OCI-LY7 (cell line): ENCODE data around the gene HOXC6. TPM values are rescaled to one million over a fixed set of nuclear protein-coding genes. Genes with fewer than 3 reads are reported as not detected.

Experiments
- BruUV-seq: library from RNA; stranded (reverse); fragments of 400-500 nt; replicated peaks from 2 replicates; lab custom pipeline; 2021; lab: Mats Ljungman, UMichigan
- CTCF ChIA-PET: fragments of 300-600 bp; sonication (Branson Sonifier 250); formaldehyde crosslinking; loops from one replicate; lab custom pipeline; 2022; ENCODE audit warnings: antibody characterized with exemption; ENCODE audit not compliant: unreplicated experiment; lab: Charles Lee
- POLR2A ChIA-PET: fragments of 300-600 bp; sonication (Branson Sonifier 250); formaldehyde crosslinking; loops from one replicate; lab custom pipeline; 2022; ENCODE audit warnings: antibody characterized with exemption; lab: Charles Lee
- DNase-seq: peaks from one replicate; pipeline ENCODE4 v3.0.0-alpha.2; 2015; ENCODE audit warnings: low spot score
- H2AFZ ChIP-seq: fragments of 200-600 bp; sonication (generic), shearing (Covaris generic); 2 replicates; pipeline ENCODE4 v1.6.1; 2014; ENCODE audit warnings: mild to moderate bottlenecking, antibody characterized with exemption, low read length, moderate library complexity
- H3K27ac ChIP-seq: fragments of 200-600 bp; sonication (generic); 2 replicates; pipeline ENCODE4 v1.5.1; 2014; ENCODE audit warnings: mixed run types, low read depth, mild to moderate bottlenecking, moderate library complexity, low read length, inconsistent platforms; ENCODE audit not compliant: poor library complexity, severe bottlenecking
- H3K36me3 ChIP-seq: fragments of 200-600 bp; sonication (generic); 2 replicates; pipeline ENCODE4 v1.6.1; 2014; ENCODE audit warnings: mild to moderate bottlenecking, antibody characterized with exemption, low read length, moderate library complexity, mixed read lengths; ENCODE audit not compliant: insufficient read depth
- H3K4me1 ChIP-seq: fragments of 200-600 bp; sonication (generic); 2 replicates; pipeline ENCODE4 v1.5.1; 2014; ENCODE audit warnings: mild to moderate bottlenecking, low read length; ENCODE audit not compliant: insufficient read depth, poor library complexity, severe bottlenecking
- H3K4me2 ChIP-seq: fragments of 200-600 bp; sonication (generic); 2 replicates; pipeline ENCODE4 v1.6.1; 2014; ENCODE audit warnings: mild to moderate bottlenecking, low read length
- H3K4me3 ChIP-seq: fragments of 200-600 bp; sonication (generic); 2 replicates; pipeline ENCODE4 v1.5.1; 2014; ENCODE audit warnings: mild to moderate bottlenecking, low read depth, low read length; ENCODE audit not compliant: poor library complexity, severe bottlenecking
- H3K79me2 ChIP-seq: fragments of 200-600 bp; sonication (generic); 2 replicates; pipeline ENCODE4 v1.6.1; 2016; ENCODE audit warnings: low read depth, mild to moderate bottlenecking, low read length, moderate library complexity, mixed read lengths; ENCODE audit not compliant: insufficient read depth
- H3K9me2 ChIP-seq: fragments of 200-600 bp; sonication (generic); 2 replicates; pipeline ENCODE4 v1.6.1; 2016; ENCODE audit warnings: mild to moderate bottlenecking, low read length, mixed read lengths; ENCODE audit not compliant: insufficient read depth
- H3K9me3 ChIP-seq: fragments of 200-600 bp; sonication (generic); 2 replicates; pipeline ENCODE4 v1.6.1; 2014; ENCODE audit warnings: mild to moderate bottlenecking, mixed run types, low read length, mixed read lengths
- H4K20me1 ChIP-seq: fragments of 200-600 bp; sonication (generic); 2 replicates; pipeline ENCODE4 v1.6.1; 2014; ENCODE audit warnings: mild to moderate bottlenecking, antibody characterized with exemption, low read length, moderate library complexity, mixed read lengths; ENCODE audit not compliant: insufficient read depth
- CTCF ChIP-seq: fragments of 200-600 bp; sonication (generic); conservative IDR thresholded peaks from 2 replicates; pipeline ENCODE4 v1.5.1; 2014; ENCODE audit warnings: mild to moderate bottlenecking, antibody characterized with exemption, low read length, moderate library complexity, mixed read lengths
- EZH2phosphoT487 ChIP-seq: fragments of 200-600 bp; sonication (generic); IDR thresholded peaks from 2 replicates; pipeline ENCODE4 v1.6.1; 2018; ENCODE audit warnings: low read depth, borderline replicate concordance, mild to moderate bottlenecking, mixed run types, antibody characterized with exemption, low read length, moderate library complexity, mixed read lengths
- intact Hi-C: fragments of 100-400 bp; cut with micrococcal nuclease; formaldehyde crosslinking; loops from one replicate; pipeline ENCODE4 v1.10.0; 2022; ENCODE audit not compliant: unreplicated experiment
- total RNA-seq, 2 experiments: library from RNA; depleted of rRNA in 1 of 2; stranded (reverse); fragments of >200 nt in 1 of 2; shearing (Covaris generic) in 1 of 2; gene quantifications; 2 replicates each; pipeline ENCODE4 v1.2.3, GENCODE V29; 2014 to 2022

Gene HOXC6
- total RNA-seq, 2 experiments from 2014 or later: 0.92 to 2.7 TPM

DNA sequence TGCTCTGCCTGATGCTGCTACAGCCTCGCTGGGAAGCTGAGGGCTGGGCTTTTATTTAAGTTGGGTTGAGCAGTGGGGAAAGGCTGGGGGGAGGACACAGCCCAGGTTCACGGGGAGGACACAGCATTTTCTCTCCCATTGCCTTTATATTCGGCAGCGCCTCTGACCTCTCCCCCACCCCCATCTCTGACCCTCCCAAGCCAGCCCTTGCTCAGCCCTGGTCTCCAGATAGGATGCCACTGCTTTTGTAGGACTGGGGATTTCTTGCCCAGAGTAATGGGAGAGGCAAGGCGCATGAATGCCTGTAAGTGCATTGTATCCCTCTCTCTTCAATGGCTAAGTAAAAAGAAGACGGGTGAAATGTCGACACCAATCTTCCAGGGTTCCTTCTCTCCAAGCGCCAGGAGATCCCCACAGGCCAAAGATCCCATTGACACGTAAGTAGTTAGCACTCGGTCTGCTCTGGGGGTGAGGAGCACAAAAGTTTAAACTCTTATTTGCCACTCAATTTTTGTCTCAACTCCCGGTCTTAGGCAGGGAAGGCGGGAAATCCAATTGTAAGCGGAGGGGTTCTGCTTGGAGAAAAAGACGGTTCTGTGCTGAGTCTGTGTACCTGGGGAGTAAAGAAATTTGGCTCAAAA, 30.0 kb downstream of the HOXC6 start:
- BruUV-seq: no TSS peak
- Histone ChIP-seq H3K9me3 (no peaks in the 10 kb centered on the region), H3K36me3 (peaks cover 20% of the 10 kb centered on the region; the same call in 1 of the 2 replicates), H3K4me1 (peaks cover 19% of the 10 kb centered on the region), H2AFZ (no peak overlapping the region), H3K4me2 (no peak overlapping the region), H3K9me2 (no peaks in the 10 kb centered on the region), H3K79me2 (peaks cover 21% of the 10 kb centered on the region), H3K4me3 (no peak overlapping the region), H4K20me1 (0 out of 2 replicates have a peak, but pooled peaks cover 4% of the 10 kb centered on the region), H3K27ac (no peak overlapping the region)
- no peak for TF ChIP-seq EZH2phosphoT487
- TF ChIP-seq CTCF: no peak
- ChIA-PET POLR2A (no interaction called here), CTCF (no interaction called here)
- DNase-seq: no peak
- intact Hi-C loops: no loop called here

- intact Hi-C loops: no loop called here
- no peak for DNase-seq
- no peak for TF ChIP-seq CTCF
Observed at GRCh38 chr12:54059668-54060067, 31.4 kb downstream of the HOXC6 start.

GRCh38 chr12:54060174-54060974, 32.1 kb downstream of the HOXC6 start:
- Histone ChIP-seq H2AFZ (no peak overlapping the region), H4K20me1 (0 out of 2 replicates have a peak, but pooled peaks cover 3% of the 10 kb centered on the region), H3K36me3 (peaks cover 20% of the 10 kb centered on the region; the same call in 1 of the 2 replicates), H3K9me3 (no peaks in the 10 kb centered on the region), H3K27ac (no peak overlapping the region), H3K9me2 (no peaks in the 10 kb centered on the region), H3K4me2 (no peak overlapping the region), H3K79me2 (peaks cover 7% of the 10 kb centered on the region; the same call in 1 of the 2 replicates), H3K4me3 (no peak overlapping the region), H3K4me1 (peaks cover 12% of the 10 kb centered on the region)
- CTCF ChIA-PET: no interaction called here
- intact Hi-C loops: no loop called here
- POLR2A ChIA-PET: no interaction called here
- TF ChIP-seq CTCF (no peak), EZH2phosphoT487 (no peak)
- DNase-seq: no peak
- BruUV-seq: no TSS peak

More at GRCh38 chr12:54059668-54060067, 31.4 kb downstream of the HOXC6 start:
- H3K4me2 ChIP-seq: no peak overlapping the region
- 0 out of 2 replicates have a peak, but pooled peaks cover 4% of the 10 kb centered on the region for H4K20me1 ChIP-seq
- ChIA-PET CTCF (no interaction called here), POLR2A (no interaction called here)
- H3K4me1 ChIP-seq: peaks cover 18% of the 10 kb centered on the region
- H3K79me2 ChIP-seq: peaks cover 13% of the 10 kb centered on the region
- no peak overlapping the region for H3K4me3 ChIP-seq
- no peaks in the 10 kb centered on the region for H3K9me3 ChIP-seq
- H3K27ac ChIP-seq: no peak overlapping the region
- H3K36me3 ChIP-seq: peaks cover 20% of the 10 kb centered on the region; the same call in 1 of the 2 replicates
- BruUV-seq: no TSS peak
- no peaks in the 10 kb centered on the region for H3K9me2 ChIP-seq
- H2AFZ ChIP-seq: no peak overlapping the region
